GM23338 (cell line): ENCODE data around the gene CHST15. TPM values are rescaled to one million over a fixed set of nuclear protein-coding genes. Genes with fewer than 3 reads are reported as not detected.
A peak's percentile ranks its signal among the peaks of the same experiment; 100 is the strongest.

Experiments
- ATAC-seq: fragments of 200-7000 bp; cut with Tn5 transposase; 3 replicates; pipeline ENCODE4 v1.9.1; 2020
- DNase-seq: peaks from one replicate; pipeline ENCODE4 v3.0.0-alpha.2; 2015; ENCODE audit warnings: low spot score
- H2AFZ ChIP-seq: fragments of 200-600 bp; sonication (generic); 2 replicates; pipeline ENCODE4 v1.8.0; 2016; ENCODE audit warnings: antibody characterized with exemption, mild to moderate bottlenecking, moderate library complexity
- H3F3A ChIP-seq: fragments of 200-600 bp; sonication (generic); replicated peaks from 2 replicates; pipeline ENCODE4 v1.8.0; 2017; ENCODE audit warnings: antibody characterized with exemption, mixed run types, low read depth
- H3K27ac ChIP-seq: fragments of 200-600 bp; sonication (generic); 2 replicates; pipeline ENCODE4 v1.6.1; 2016; ENCODE audit warnings: low read depth
- H3K27me3 ChIP-seq: fragments of 200-600 bp; sonication (generic); 2 replicates; pipeline ENCODE4 v1.8.0; 2016; ENCODE audit warnings: mild to moderate bottlenecking, mixed run types, moderate library complexity; ENCODE audit not compliant: insufficient read depth
- H3K36me3 ChIP-seq: fragments of 200-600 bp; sonication (generic); 2 replicates; pipeline ENCODE4 v1.8.0; 2016; ENCODE audit warnings: mild to moderate bottlenecking; ENCODE audit not compliant: insufficient read depth
- H3K4me1 ChIP-seq: fragments of 200-600 bp; sonication (generic); 2 replicates; pipeline ENCODE4 v1.8.0; 2016; ENCODE audit warnings: mild to moderate bottlenecking, moderate library complexity; ENCODE audit not compliant: insufficient read depth
- H3K4me2 ChIP-seq: fragments of 200-600 bp; sonication (generic); 2 replicates; pipeline ENCODE4 v1.7.1; 2017; ENCODE audit warnings: mixed run types
- H3K4me3 ChIP-seq: fragments of 200-600 bp; sonication (generic); 2 replicates; pipeline ENCODE4 v1.6.1; 2016; ENCODE audit warnings: mixed run types
- H3K79me2 ChIP-seq: fragments of 200-600 bp; sonication (generic); replicated peaks from 2 replicates; pipeline ENCODE4 v1.8.0; 2017; ENCODE audit warnings: mild to moderate bottlenecking; ENCODE audit not compliant: insufficient read depth
- H3K9me2 ChIP-seq: fragments of 200-600 bp; sonication (generic); 2 replicates; pipeline ENCODE4 v1.8.0; 2017; ENCODE audit not compliant: insufficient read depth
- H4K20me1 ChIP-seq: fragments of 200-600 bp; sonication (generic); replicated peaks from 2 replicates; pipeline ENCODE4 v1.8.0; 2017; ENCODE audit warnings: mild to moderate bottlenecking; ENCODE audit not compliant: insufficient read depth
- H3K27ac Mint-ChIP-seq: 2 replicates; pipeline ENCODE4 v1.8.0; 2020; ENCODE audit warnings: inconsistent platforms, mild to moderate bottlenecking, moderate library complexity, mixed read lengths
- H3K27me3 Mint-ChIP-seq: 3 replicates; pipeline ENCODE4 v1.8.0; 2022; ENCODE audit warnings: low read depth, mild to moderate bottlenecking, moderate library complexity, mixed read lengths, inconsistent platforms; ENCODE audit not compliant: insufficient read depth, poor library complexity
- H3K36me3 Mint-ChIP-seq: 3 replicates; pipeline ENCODE4 v1.8.0; 2021; ENCODE audit warnings: low read depth, mild to moderate bottlenecking, inconsistent platforms, moderate library complexity, mixed read lengths
- H3K4me1 Mint-ChIP-seq: 3 replicates; pipeline ENCODE4 v1.8.0; 2020; ENCODE audit warnings: mild to moderate bottlenecking, inconsistent platforms, mixed read lengths
- H3K4me3 Mint-ChIP-seq: 3 replicates; pipeline ENCODE4 v1.8.0; 2021; ENCODE audit warnings: moderate library complexity, mild to moderate bottlenecking, inconsistent platforms, mixed read lengths
- H3K9me3 Mint-ChIP-seq: 3 replicates; pipeline ENCODE4 v1.8.0; 2020; ENCODE audit warnings: moderate library complexity, mild to moderate bottlenecking, inconsistent platforms, mixed read lengths
- EZH2 ChIP-seq: fragments of 200-600 bp; sonication (generic); IDR thresholded peaks from one replicate; pipeline ENCODE4 v1.8.0; 2017; ENCODE audit warnings: antibody characterized with exemption, mild to moderate bottlenecking, low read depth; ENCODE audit not compliant: unreplicated experiment
- JUNB ChIP-seq: IDR thresholded peaks from one replicate; pipeline ENCODE4 v1.6.1; 2016; ENCODE audit warnings: antibody characterized with exemption; ENCODE audit not compliant: unreplicated experiment
- NANOG ChIP-seq: IDR thresholded peaks from 2 replicates; pipeline ENCODE4 v1.6.1; 2016; ENCODE audit warnings: antibody characterized with exemption, borderline replicate concordance
- ZNF331 ChIP-seq: fragments of 250-450 bp; sonication (Bioruptor Pico); IDR thresholded peaks from 2 replicates; pipeline ENCODE4 v1.5.0; 2020; ENCODE audit warnings: low read depth, mild to moderate bottlenecking, moderate library complexity
- polyA plus RNA-seq: library from polyadenylated mRNA; unstranded; fragments of >200 nt; fragmentation: Nextera tagmentation; extraction: Ambion mirVana; gene quantifications from 2 replicates; pipeline ENCODE4 v1.2.1, GENCODE V29; 2016
- total RNA-seq: library from RNA; depleted of rRNA; stranded (reverse); fragments of >200 nt; shearing (Covaris generic); gene quantifications from 2 replicates; pipeline ENCODE4 v1.2.3, GENCODE V29; 2014
- TF ChIP-seq, protein P1 (sequence below): IDR thresholded peaks from 2 replicates; pipeline ENCODE4 v1.6.1; 2016; ENCODE audit warnings: antibody characterized with exemption
- TF ChIP-seq, protein P2 (sequence below): fragments of 250-450 bp; sonication (Bioruptor Pico); IDR thresholded peaks from 2 replicates; pipeline ENCODE4 v1.5.0; 2020; ENCODE audit warnings: mild to moderate bottlenecking, moderate library complexity

The CHST15 gene
- total and polyA plus RNA-seq, 2 experiments from 2014 or later, result 2.6 to 11.2 TPM

DNA sequence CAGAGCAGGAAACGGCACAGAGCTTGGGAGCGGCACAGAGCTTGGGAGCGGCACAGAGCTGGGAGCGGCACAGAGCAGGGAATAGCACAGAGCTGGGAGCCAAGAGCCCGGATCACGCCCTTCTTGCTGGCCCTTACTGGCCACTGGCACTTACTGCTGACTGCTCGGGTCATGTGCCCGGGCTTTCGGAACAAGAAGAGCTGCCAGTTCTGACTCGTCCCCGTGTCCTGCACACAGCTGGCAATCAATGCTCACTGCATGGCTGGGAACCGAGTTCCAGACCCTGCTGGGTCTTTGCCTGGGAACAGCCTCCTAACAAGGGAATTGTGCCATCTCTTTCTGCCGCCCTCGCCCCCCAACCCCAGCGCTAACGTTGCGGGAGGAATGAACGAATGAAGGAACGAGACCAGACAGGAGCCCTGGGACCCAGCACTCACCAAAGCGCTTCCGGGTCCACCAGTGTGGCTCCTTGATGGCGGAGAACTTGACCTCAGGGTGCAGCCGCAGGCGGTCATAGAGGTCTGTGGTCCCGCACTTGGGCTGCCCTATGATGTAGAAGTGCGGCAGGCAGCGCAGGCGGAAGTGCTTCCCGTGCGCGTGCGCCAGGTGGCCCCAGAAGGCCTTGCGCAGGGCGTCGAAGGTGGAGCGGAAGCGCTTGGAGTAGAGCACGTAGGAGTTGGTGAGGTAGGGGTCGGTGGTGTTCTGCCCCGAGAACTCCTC is 49.1 kb downstream of the CHST15 start (continued):
- TF ChIP-seq, protein P1, sequence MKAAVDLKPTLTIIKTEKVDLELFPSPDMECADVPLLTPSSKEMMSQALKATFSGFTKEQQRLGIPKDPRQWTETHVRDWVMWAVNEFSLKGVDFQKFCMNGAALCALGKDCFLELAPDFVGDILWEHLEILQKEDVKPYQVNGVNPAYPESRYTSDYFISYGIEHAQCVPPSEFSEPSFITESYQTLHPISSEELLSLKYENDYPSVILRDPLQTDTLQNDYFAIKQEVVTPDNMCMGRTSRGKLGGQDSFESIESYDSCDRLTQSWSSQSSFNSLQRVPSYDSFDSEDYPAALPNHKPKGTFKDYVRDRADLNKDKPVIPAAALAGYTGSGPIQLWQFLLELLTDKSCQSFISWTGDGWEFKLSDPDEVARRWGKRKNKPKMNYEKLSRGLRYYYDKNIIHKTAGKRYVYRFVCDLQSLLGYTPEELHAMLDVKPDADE, result no peak
- no peak for TF ChIP-seq NANOG
- no peak for TF ChIP-seq ZNF331 (CRISPR knock-in tag)
- TF ChIP-seq EZH2, result no peak
- TF ChIP-seq JUNB, result no peak

DNA sequence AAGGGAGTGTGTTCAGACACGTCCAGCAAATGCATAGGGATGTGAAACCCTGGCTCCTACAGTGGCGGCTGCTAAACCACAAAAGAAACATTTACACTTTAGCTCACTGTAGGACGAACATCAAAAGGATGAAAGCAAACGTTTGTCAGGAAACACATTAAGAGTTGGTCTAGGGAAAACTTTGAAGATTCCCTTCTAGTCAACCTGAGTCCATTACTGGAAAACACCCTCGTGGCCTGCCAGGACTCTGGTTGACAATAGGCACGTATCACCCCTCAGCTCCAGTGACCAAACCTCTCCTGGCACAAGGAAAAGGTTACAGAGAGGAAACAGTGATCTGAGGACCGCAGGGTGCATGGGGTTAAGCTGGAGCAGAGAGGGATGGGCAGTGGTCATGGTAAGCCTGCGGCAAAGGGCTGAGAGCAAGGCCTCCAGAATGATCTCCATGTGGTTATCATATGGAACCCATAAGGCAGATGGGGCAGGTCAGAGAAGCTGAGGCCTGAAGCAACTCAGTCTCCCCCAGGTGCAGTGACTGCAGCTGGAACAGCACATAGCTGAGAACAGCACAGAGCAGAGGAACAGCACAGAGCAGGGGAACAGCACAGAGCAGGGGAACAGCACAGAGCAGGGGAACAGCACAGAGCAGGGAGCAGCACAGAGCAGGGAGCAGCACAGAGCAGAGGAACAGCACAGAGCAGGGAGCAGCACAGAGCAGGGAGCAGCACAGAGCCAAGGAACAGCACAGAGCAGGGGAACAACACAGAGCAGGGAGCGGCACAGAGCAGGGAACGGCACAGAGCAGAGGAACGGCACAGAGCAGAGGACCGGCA is 49.9 kb downstream of the CHST15 start:
- Mint-ChIP-seq H3K27ac (0 out of 2 replicates have a peak overlapping the region, but pooled peaks have one; percentile 64), H3K9me3 (peaks cover 2% of the 10 kb centered on the region; the same call in 2 of the 3 replicates), H3K36me3 (peaks cover 8% of the 10 kb centered on the region), H3K4me1 (peaks cover 19% of the 10 kb centered on the region), H3K4me3 (no peak overlapping the region), H3K27me3 (peaks cover 11% of the 10 kb centered on the region)
- Histone ChIP-seq H3K27ac (no peak overlapping the region), H4K20me1 (no peaks in the 10 kb centered on the region), H3K4me2 (no peak overlapping the region), H3F3A (no peaks in the 10 kb centered on the region), H3K4me3 (no peak overlapping the region), H3K4me1 (peaks cover 5% of the 10 kb centered on the region), H2AFZ (no peak overlapping the region), H3K27me3 (no peaks in the 10 kb centered on the region), H3K36me3 (no peaks in the 10 kb centered on the region), H3K79me2 (no peaks in the 10 kb centered on the region; the same call in 1 of the 2 replicates), H3K9me2 (no peaks in the 10 kb centered on the region)
- ATAC-seq (no peak), DNase-seq (no peak)
- TF ChIP-seq, protein P2, sequence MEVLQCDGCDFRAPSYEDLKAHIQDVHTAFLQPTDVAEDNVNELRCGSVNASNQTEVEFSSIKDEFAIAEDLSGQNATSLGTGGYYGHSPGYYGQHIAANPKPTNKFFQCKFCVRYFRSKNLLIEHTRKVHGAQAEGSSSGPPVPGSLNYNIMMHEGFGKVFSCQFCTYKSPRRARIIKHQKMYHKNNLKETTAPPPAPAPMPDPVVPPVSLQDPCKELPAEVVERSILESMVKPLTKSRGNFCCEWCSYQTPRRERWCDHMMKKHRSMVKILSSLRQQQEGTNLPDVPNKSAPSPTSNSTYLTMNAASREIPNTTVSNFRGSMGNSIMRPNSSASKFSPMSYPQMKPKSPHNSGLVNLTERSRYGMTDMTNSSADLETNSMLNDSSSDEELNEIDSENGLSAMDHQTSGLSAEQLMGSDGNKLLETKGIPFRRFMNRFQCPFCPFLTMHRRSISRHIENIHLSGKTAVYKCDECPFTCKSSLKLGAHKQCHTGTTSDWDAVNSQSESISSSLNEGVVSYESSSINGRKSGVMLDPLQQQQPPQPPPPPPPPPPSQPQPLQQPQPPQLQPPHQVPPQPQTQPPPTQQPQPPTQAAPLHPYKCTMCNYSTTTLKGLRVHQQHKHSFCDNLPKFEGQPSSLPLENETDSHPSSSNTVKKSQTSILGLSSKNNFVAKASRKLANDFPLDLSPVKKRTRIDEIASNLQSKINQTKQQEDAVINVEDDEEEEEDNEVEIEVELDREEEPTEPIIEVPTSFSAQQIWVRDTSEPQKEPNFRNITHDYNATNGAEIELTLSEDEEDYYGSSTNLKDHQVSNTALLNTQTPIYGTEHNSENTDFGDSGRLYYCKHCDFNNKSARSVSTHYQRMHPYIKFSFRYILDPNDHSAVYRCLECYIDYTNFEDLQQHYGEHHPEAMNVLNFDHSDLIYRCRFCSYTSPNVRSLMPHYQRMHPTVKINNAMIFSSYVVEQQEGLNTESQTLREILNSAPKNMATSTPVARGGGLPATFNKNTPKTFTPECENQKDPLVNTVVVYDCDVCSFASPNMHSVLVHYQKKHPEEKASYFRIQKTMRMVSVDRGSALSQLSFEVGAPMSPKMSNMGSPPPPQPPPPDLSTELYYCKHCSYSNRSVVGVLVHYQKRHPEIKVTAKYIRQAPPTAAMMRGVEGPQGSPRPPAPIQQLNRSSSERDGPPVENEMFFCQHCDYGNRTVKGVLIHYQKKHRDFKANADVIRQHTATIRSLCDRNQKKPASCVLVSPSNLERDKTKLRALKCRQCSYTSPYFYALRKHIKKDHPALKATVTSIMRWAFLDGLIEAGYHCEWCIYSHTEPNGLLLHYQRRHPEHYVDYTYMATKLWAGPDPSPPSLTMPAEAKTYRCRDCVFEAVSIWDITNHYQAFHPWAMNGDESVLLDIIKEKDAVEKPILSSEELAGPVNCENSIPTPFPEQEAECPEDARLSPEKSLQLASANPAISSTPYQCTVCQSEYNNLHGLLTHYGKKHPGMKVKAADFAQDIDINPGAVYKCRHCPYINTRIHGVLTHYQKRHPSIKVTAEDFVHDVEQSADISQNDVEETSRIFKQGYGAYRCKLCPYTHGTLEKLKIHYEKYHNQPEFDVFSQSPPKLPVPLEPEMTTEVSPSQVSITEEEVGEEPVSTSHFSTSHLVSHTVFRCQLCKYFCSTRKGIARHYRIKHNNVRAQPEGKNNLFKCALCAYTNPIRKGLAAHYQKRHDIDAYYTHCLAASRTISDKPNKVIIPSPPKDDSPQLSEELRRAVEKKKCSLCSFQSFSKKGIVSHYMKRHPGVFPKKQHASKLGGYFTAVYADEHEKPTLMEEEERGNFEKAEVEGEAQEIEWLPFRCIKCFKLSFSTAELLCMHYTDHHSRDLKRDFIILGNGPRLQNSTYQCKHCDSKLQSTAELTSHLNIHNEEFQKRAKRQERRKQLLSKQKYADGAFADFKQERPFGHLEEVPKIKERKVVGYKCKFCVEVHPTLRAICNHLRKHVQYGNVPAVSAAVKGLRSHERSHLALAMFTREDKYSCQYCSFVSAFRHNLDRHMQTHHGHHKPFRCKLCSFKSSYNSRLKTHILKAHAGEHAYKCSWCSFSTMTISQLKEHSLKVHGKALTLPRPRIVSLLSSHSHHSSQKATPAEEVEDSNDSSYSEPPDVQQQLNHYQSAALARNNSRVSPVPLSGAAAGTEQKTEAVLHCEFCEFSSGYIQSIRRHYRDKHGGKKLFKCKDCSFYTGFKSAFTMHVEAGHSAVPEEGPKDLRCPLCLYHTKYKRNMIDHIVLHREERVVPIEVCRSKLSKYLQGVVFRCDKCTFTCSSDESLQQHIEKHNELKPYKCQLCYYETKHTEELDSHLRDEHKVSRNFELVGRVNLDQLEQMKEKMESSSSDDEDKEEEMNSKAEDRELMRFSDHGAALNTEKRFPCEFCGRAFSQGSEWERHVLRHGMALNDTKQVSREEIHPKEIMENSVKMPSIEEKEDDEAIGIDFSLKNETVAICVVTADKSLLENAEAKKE (CRISPR knock-in tag), result no peak
